Right lobe of liver (tissue), 4 donors: ENCODE results near the gene RBM8A.

Source experiments
- CTCF ChIP-seq, 4 donors: fragments of 200-600 bp in 3 of 4; fragments of 450-650 bp in 1 of 4; IDR thresholded peaks; one replicate each; pipeline versions ENCODE4 v1.5.1 to v1.8.0; 2016 to 2022; ENCODE audit warnings: antibody characterized with exemption in 4 of 4, mild to moderate bottlenecking in 2 of 4
- POLR2A ChIP-seq: fragments of 450-650 bp; IDR thresholded peaks from one replicate; pipeline ENCODE4 v1.6.1; 2017; ENCODE audit warnings: antibody characterized with exemption, mild to moderate bottlenecking
- donor health status: DM: no; HTN: no; CAD: no.
- donor health status: DM: no; HTN: no; CAD: no.
- donor health status: DM: no; HTN: yes; CAD: no.

- TF ChIP-seq POLR2A = no peak
- no peak for TF ChIP-seq CTCF (IDR thresholded peaks at IDR 0.05)
Measured at GRCh38 chr1:145959957-145960467, 32.7 kb upstream of the RBM8A start.
